Osteocyte (in vitro differentiated cells): ENCODE data around the gene ANK3. TPM values are rescaled to one million over a fixed set of nuclear protein-coding genes. Genes with fewer than 3 reads are reported as not detected.

Experiments used
- DNase-seq: peaks from one replicate; pipeline ENCODE4 v3.0.0; 2021; ENCODE audit warnings: mixed read lengths; ENCODE audit not compliant: unreplicated experiment; ENCODE audit errors: extremely low spot score
- H3K27ac Mint-ChIP-seq: one replicate; pipeline ENCODE4 v1.8.0; 2021; ENCODE audit warnings: mild to moderate bottlenecking, mixed read lengths; ENCODE audit not compliant: unreplicated experiment
- H3K27me3 Mint-ChIP-seq: one replicate; pipeline ENCODE4 v1.8.0; 2021; ENCODE audit warnings: mixed read lengths; ENCODE audit not compliant: unreplicated experiment
- H3K36me3 Mint-ChIP-seq: one replicate; pipeline ENCODE4 v1.8.0; 2021; ENCODE audit warnings: mixed read lengths; ENCODE audit not compliant: unreplicated experiment
- H3K4me1 Mint-ChIP-seq: one replicate; pipeline ENCODE4 v1.8.0; 2021; ENCODE audit warnings: mixed read lengths; ENCODE audit not compliant: unreplicated experiment
- H3K4me3 Mint-ChIP-seq: one replicate; pipeline ENCODE4 v1.8.0; 2021; ENCODE audit warnings: mild to moderate bottlenecking, moderate library complexity, mixed read lengths; ENCODE audit not compliant: unreplicated experiment
- H3K9me3 Mint-ChIP-seq: one replicate; pipeline ENCODE4 v1.8.0; 2021; ENCODE audit warnings: mixed read lengths; ENCODE audit not compliant: unreplicated experiment
- CTCF ChIP-seq: fragments of 200-600 bp; sonication (generic); IDR thresholded peaks from 2 replicates; pipeline ENCODE4 v1.5.0; 2021; ENCODE audit warnings: antibody characterized with exemption, mild to moderate bottlenecking, moderate library complexity
- total RNA-seq: library from RNA; stranded (reverse); gene quantifications from 2 replicates; pipeline ENCODE4 v1.2.1, GENCODE V29; 2021

The ANK3 gene
- total RNA-seq, 1 donor from 2014 or later = 22.0 TPM

GRCh38 chr10:60206735-60207134 is 182.9 kb downstream of the ANK3 start:
- no peak for DNase-seq
- Mint-ChIP-seq H3K27ac (no peak overlapping the region), H3K4me1 (peaks cover 15% of the 10 kb centered on the region), H3K4me3 (no peak overlapping the region), H3K36me3 (peaks cover 6% of the 10 kb centered on the region), H3K27me3 (no peaks in the 10 kb centered on the region), H3K9me3 (peaks cover 2% of the 10 kb centered on the region)
- TF ChIP-seq CTCF = no peak

- no peak for TF ChIP-seq CTCF
- H3K27me3 Mint-ChIP-seq = no peaks in the 10 kb centered on the region
- no peak for DNase-seq
- no peaks in the 10 kb centered on the region for H3K36me3 Mint-ChIP-seq
- H3K4me3 Mint-ChIP-seq = no peak overlapping the region
- H3K27ac Mint-ChIP-seq = no peak overlapping the region
- H3K9me3 Mint-ChIP-seq = no peaks in the 10 kb centered on the region
- H3K4me1 Mint-ChIP-seq = peaks cover 18% of the 10 kb centered on the region
These were observed 183.9 kb downstream of the ANK3 start for GRCh38 chr10:60205741-60206140.

GRCh38 chr10:60203993-60204618 is 185.6 kb downstream of the ANK3 start:
- Mint-ChIP-seq H3K4me3 (no peak overlapping the region), H3K36me3 (no peaks in the 10 kb centered on the region), H3K27me3 (no peaks in the 10 kb centered on the region), H3K27ac (no peak overlapping the region), H3K9me3 (no peaks in the 10 kb centered on the region), H3K4me1 (peaks cover 21% of the 10 kb centered on the region)
- peak; percentile 78 for TF ChIP-seq CTCF
- DNase-seq = no peak

- Mint-ChIP-seq H3K36me3 (no peaks in the 10 kb centered on the region), H3K27me3 (no peaks in the 10 kb centered on the region)
These were observed 189.0 kb downstream of the ANK3 start for GRCh38 chr10:60200682-60201053.

More at GRCh38 chr10:60200682-60201053, 189.0 kb downstream of the ANK3 start:
- DNase-seq = no peak
- no peaks in the 10 kb centered on the region for H3K9me3 Mint-ChIP-seq
- H3K4me3 Mint-ChIP-seq = no peak overlapping the region
- no peak overlapping the region for H3K27ac Mint-ChIP-seq
- TF ChIP-seq CTCF = no peak
- H3K4me1 Mint-ChIP-seq = peaks cover 10% of the 10 kb centered on the region
